ENCODE measurements around the gene SUMF1. TPM values are rescaled to one million over a fixed set of nuclear protein-coding genes. Genes with fewer than 3 reads are reported as not detected.

The SUMF1 gene
- total RNA-seq, 2 donors from 2014 or later = 18.4 to 18.6 TPM

- Histone ChIP-seq H3K9me3 (ENCODE audit: control insufficient read depth, low read length) (no peaks in the 10 kb centered on the region), H3K27me3 (ENCODE audit: control insufficient read depth, insufficient read depth, low read length, poor library complexity, severe bottlenecking) (peaks cover 68% of the 10 kb centered on the region), H3K36me3 (ENCODE audit: control insufficient read depth, insufficient read depth, low read length) (no peaks in the 10 kb centered on the region), H3K4me1 (ENCODE audit: control insufficient read depth, insufficient read depth, low read length) (no peaks in the 10 kb centered on the region), H3K9ac (ENCODE audit: extremely low read depth, low read length, poor library complexity, severe bottlenecking) (no peak overlapping the region), H3K4me3 (ENCODE audit: low read length) (no peak overlapping the region), H3K27ac (ENCODE audit: low read depth, low read length) (no peak overlapping the region)
- H3K27ac Mint-ChIP-seq = no peak overlapping the region
- 94% methylated on average over 6 to 10 of the region's 10 CpGs for WGBS, 2 experiments (ENCODE audit: insufficient coverage in 1 of 2, insufficient read length in 1 of 2)
- no peak overlapping the region for H3K4me3 Mint-ChIP-seq
- TF ChIP-seq CTCF (conservative IDR thresholded peaks at IDR 0.05) = no peak
- H3K27me3 Mint-ChIP-seq (ENCODE audit: insufficient read depth) = peaks cover 43% of the 10 kb centered on the region
- H3K4me1 Mint-ChIP-seq = peaks cover 6% of the 10 kb centered on the region
- DNase-seq = no peak
- no peaks in the 10 kb centered on the region for H3K9me3 Mint-ChIP-seq
- H3K36me3 Mint-ChIP-seq (ENCODE audit: low read depth) = peaks cover 2% of the 10 kb centered on the region
Observed at GRCh38 chr3:4356546-4357410, 110.3 kb downstream of the SUMF1 start.

GRCh38 chr3:4356220-4356540 is 110.9 kb downstream of the SUMF1 start:
- peaks cover 6% of the 10 kb centered on the region for H3K4me1 Mint-ChIP-seq
- TF ChIP-seq CTCF (conservative IDR thresholded peaks at IDR 0.05) = no peak
- H3K27ac Mint-ChIP-seq = no peak overlapping the region
- H3K9me3 Mint-ChIP-seq = no peaks in the 10 kb centered on the region
- Histone ChIP-seq H3K9me3 (ENCODE audit: control insufficient read depth, low read length) (no peaks in the 10 kb centered on the region), H3K9ac (ENCODE audit: extremely low read depth, low read length, poor library complexity, severe bottlenecking) (no peak overlapping the region), H3K4me3 (ENCODE audit: low read length) (no peak overlapping the region), H3K4me1 (ENCODE audit: control insufficient read depth, insufficient read depth, low read length) (no peaks in the 10 kb centered on the region), H3K36me3 (ENCODE audit: control insufficient read depth, insufficient read depth, low read length) (no peaks in the 10 kb centered on the region), H3K27me3 (ENCODE audit: control insufficient read depth, insufficient read depth, low read length, poor library complexity, severe bottlenecking) (peaks cover 73% of the 10 kb centered on the region), H3K27ac (ENCODE audit: low read depth, low read length) (no peak overlapping the region)
- H3K4me3 Mint-ChIP-seq = no peak overlapping the region
- DNase-seq = no peak
- H3K27me3 Mint-ChIP-seq (ENCODE audit: insufficient read depth) = peaks cover 43% of the 10 kb centered on the region
- peaks cover 2% of the 10 kb centered on the region for H3K36me3 Mint-ChIP-seq (ENCODE audit: low read depth)
- WGBS, 2 experiments (ENCODE audit: insufficient coverage in 1 of 2, insufficient read length in 1 of 2) = 94 to 100% methylated on average over 5 to 6 of the region's 6 CpGs

DNA sequence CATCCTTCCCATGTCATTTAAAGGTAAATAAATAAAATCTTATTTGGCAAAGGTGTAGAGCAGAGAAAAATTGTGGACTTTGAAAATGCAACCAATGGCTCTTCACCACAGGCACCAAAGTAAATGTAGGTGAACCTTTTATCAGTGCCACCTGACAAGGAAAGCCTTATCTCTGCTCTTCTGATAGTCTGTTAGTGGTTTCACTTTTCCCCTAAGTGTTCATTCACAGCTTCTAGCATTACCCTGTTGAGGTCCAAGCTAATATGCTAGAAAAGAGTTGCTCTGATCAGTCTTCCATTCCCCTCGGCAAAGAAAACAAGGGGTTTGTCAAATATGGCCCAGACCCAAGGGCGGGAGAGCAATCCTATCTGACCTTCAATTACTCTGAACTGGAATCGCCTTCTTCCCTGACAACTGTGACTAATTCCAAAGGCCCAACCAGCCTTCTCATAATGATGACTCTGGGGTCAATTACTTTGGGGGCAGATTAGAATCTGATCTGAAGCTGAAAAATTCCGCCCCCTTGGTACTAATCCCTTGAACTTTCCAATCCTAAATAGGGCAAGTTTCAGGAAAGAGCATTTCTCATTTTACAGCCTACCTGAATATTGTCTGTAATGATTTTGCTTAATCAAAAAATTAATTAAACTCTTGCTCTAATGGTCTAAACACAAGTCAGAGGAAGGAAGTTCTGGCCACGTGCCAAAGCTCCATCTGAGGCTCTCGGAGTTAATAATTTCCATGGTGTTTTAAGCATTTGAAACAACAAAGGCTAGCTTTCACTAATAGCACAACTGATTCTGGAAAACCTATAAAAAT is 111.5 kb downstream of the SUMF1 start:
- no peak overlapping the region for H3K9ac ChIP-seq (ENCODE audit: extremely low read depth, low read length, poor library complexity, severe bottlenecking)
- peaks cover 43% of the 10 kb centered on the region for H3K27me3 Mint-ChIP-seq (ENCODE audit: insufficient read depth)
- no peak for TF ChIP-seq CTCF (conservative IDR thresholded peaks at IDR 0.05)
- 85 to 89% methylated on average over 5 to 6 of the region's 6 CpGs for WGBS, 2 experiments (ENCODE audit: insufficient coverage in 1 of 2, insufficient read length in 1 of 2)
- no peak overlapping the region for H3K27ac ChIP-seq (ENCODE audit: low read depth, low read length)
- peaks cover 6% of the 10 kb centered on the region for H3K4me1 Mint-ChIP-seq
- no peak overlapping the region for H3K27ac Mint-ChIP-seq
- H3K9me3 Mint-ChIP-seq = no peaks in the 10 kb centered on the region
- peaks cover 73% of the 10 kb centered on the region for H3K27me3 ChIP-seq (ENCODE audit: control insufficient read depth, insufficient read depth, low read length, poor library complexity, severe bottlenecking)
- no peaks in the 10 kb centered on the region for H3K36me3 ChIP-seq (ENCODE audit: control insufficient read depth, insufficient read depth, low read length)
- H3K4me3 Mint-ChIP-seq = no peak overlapping the region
- H3K36me3 Mint-ChIP-seq (ENCODE audit: low read depth) = peaks cover 2% of the 10 kb centered on the region
- no peak overlapping the region for H3K4me3 ChIP-seq (ENCODE audit: low read length)
- H3K4me1 ChIP-seq (ENCODE audit: control insufficient read depth, insufficient read depth, low read length) = no peaks in the 10 kb centered on the region
- no peak for DNase-seq
- H3K9me3 ChIP-seq (ENCODE audit: control insufficient read depth, low read length) = no peaks in the 10 kb centered on the region

Measured in endodermal cell (in vitro differentiated cells).